ENCODE results near the gene CLCN1.

The CLCN1 gene

GRCh38 chr7:143343596-143343995 lies 27.7 kb downstream of the CLCN1 start:
- DNase-seq = no peak

GRCh38 chr7:143345428-143345900 lies 29.6 kb downstream of the CLCN1 start:
- DNase-seq = peak; percentile 66

- no peak for DNase-seq
These were observed 30.1 kb downstream of the CLCN1 start for GRCh38 chr7:143346018-143346417.

- no peak for DNase-seq
These were observed 32.0 kb downstream of the CLCN1 start for GRCh38 chr7:143347950-143348349.

GRCh38 chr7:143351060-143351459 lies 35.1 kb downstream of the CLCN1 start:
- DNase-seq = no peak

- DNase-seq = no peak
These were observed 35.7 kb downstream of the CLCN1 start for GRCh38 chr7:143351574-143351973.

GRCh38 chr7:143352531-143353002 lies 36.7 kb downstream of the CLCN1 start:
- DNase-seq = no peak

- no peak for DNase-seq
These were observed 38.5 kb downstream of the CLCN1 start for GRCh38 chr7:143354376-143354775.

GRCh38 chr7:143354965-143355364 lies 39.1 kb downstream of the CLCN1 start:
- no peak for DNase-seq

GRCh38 chr7:143355450-143356385 lies 39.8 kb downstream of the CLCN1 start:
- DNase-seq = no peak

GRCh38 chr7:143356414-143357050 lies 40.6 kb downstream of the CLCN1 start:
- DNase-seq = no peak

- DNase-seq = no peak
These were observed 42.7 kb downstream of the CLCN1 start for GRCh38 chr7:143358626-143359025.

- DNase-seq = no peak
These were observed 44.0 kb downstream of the CLCN1 start for GRCh38 chr7:143359771-143360353.

- DNase-seq = peak; percentile 19
These were observed 45.1 kb downstream of the CLCN1 start for GRCh38 chr7:143360788-143361551.

- DNase-seq = peak; percentile 47
These were observed 45.7 kb downstream of the CLCN1 start for GRCh38 chr7:143361552-143362130.

- peak; percentile 27 for DNase-seq
These were observed 46.5 kb downstream of the CLCN1 start, which contains the start of gene FAM131B for GRCh38 chr7:143362131-143363015. Gene FAM131B, minus strand, starts transcription at chr7:143362713. Its CDS starts 110 bp downstream, at chr7:143362603.

GRCh38 chr7:143363016-143363937 lies 47.4 kb downstream of the CLCN1 start:
- DNase-seq = no peak

GRCh38 chr7:143367972-143368371 lies 52.1 kb downstream of the CLCN1 start:
- DNase-seq = no peak

GRCh38 chr7:143368387-143368786 lies 52.5 kb downstream of the CLCN1 start:
- no peak for DNase-seq

Measured in NCI-H1105 (cell line).